Body of pancreas (tissue), 4 donors: ENCODE data around the gene SUGCT.

ENCODE experiments used
- CTCF ChIP-seq, 7 experiments: fragments of 450-650 bp in 4 of 7; fragments of 200-600 bp in 3 of 7; sonication (generic) in 3 of 7; IDR thresholded peaks; one replicate each; pipeline ENCODE4 v1.5.1; 2016 to 2019; ENCODE audit warnings: antibody characterized with exemption in 7 of 7
- POLR2A ChIP-seq, 3 donors: fragments of 450-650 bp; IDR thresholded peaks; one replicate each; pipeline ENCODE4 v1.6.1; 2016; ENCODE audit warnings: antibody characterized with exemption in 3 of 3, mild to moderate bottlenecking in 2 of 3

- TF ChIP-seq CTCF (IDR thresholded peaks at IDR 0.05) (no peak), POLR2A (IDR thresholded peaks at IDR 0.05) (no peak)
Measured at GRCh38 chr7:40330408-40330807, 195.6 kb downstream of the SUGCT start.
